Ectodermal cell (in vitro differentiated cells): ENCODE measurements around the gene LDLRAD3.

ENCODE experiments used
- H3K27ac ChIP-seq: 2 replicates; pipeline ENCODE4 v1.7.0; 2013; ENCODE audit warnings: mild to moderate bottlenecking, low read depth, low read length; ENCODE audit not compliant: insufficient read depth, poor library complexity, severe bottlenecking
- H3K27me3 ChIP-seq: 2 replicates; pipeline ENCODE4 v1.7.0; 2013; ENCODE audit warnings: mild to moderate bottlenecking, low read length; ENCODE audit not compliant: insufficient read depth, control insufficient read depth, poor library complexity, severe bottlenecking
- H3K36me3 ChIP-seq: one replicate; pipeline ENCODE4 v1.7.0; 2013; ENCODE audit warnings: low read length; ENCODE audit not compliant: control insufficient read depth, insufficient read depth
- H3K4me1 ChIP-seq: one replicate; pipeline ENCODE4 v1.7.0; 2013; ENCODE audit warnings: low read length; ENCODE audit not compliant: control insufficient read depth, insufficient read depth
- H3K4me3 ChIP-seq: 2 replicates; pipeline ENCODE4 v1.7.0; 2013; ENCODE audit warnings: low read depth, low read length, control low read depth; ENCODE audit not compliant: insufficient read depth
- H3K9me3 ChIP-seq: 2 replicates; pipeline ENCODE4 v1.7.0; 2013; ENCODE audit warnings: mild to moderate bottlenecking, low read length, moderate library complexity; ENCODE audit not compliant: control insufficient read depth
- WGBS, 2 experiments: methylation state at CpG; one replicate each; pipeline ENCODE4 v1.1.7; 2013; ENCODE audit warnings: missing lambda C conversion rate in 2 of 2; 5-methylcytosine and 5-hydroxymethylcytosine counted together

LDLRAD3 gene

GRCh38 chr11:36077886-36078685, 134.2 kb downstream of the LDLRAD3 start:
- Histone ChIP-seq H3K4me1 (peaks cover 7% of the 10 kb centered on the region), H3K4me3 (no peak overlapping the region), H3K36me3 (peaks cover 15% of the 10 kb centered on the region), H3K27ac (no peak overlapping the region), H3K9me3 (no peaks in the 10 kb centered on the region), H3K27me3 (no peaks in the 10 kb centered on the region)
- WGBS, 2 experiments = 94 to 95% methylated on average over 10 of the region's 10 CpGs

GRCh38 chr11:36078686-36079055, 134.8 kb downstream of the LDLRAD3 start:
- H3K27ac ChIP-seq = no peak overlapping the region
- H3K9me3 ChIP-seq = no peaks in the 10 kb centered on the region
- WGBS, 2 experiments = 95 to 96% methylated on average over 11 of the region's 11 CpGs
- H3K4me1 ChIP-seq = peaks cover 2% of the 10 kb centered on the region
- H3K27me3 ChIP-seq = no peaks in the 10 kb centered on the region
- no peak overlapping the region for H3K4me3 ChIP-seq
- H3K36me3 ChIP-seq = peaks cover 16% of the 10 kb centered on the region

GRCh38 chr11:36079878-36080675, 136.2 kb downstream of the LDLRAD3 start:
- H3K4me3 ChIP-seq = no peak overlapping the region
- 94 to 96% methylated on average over 7 of the region's 7 CpGs for WGBS, 2 experiments
- peaks cover 19% of the 10 kb centered on the region for H3K36me3 ChIP-seq
- no peaks in the 10 kb centered on the region for H3K27me3 ChIP-seq
- H3K4me1 ChIP-seq = no peaks in the 10 kb centered on the region
- no peaks in the 10 kb centered on the region for H3K9me3 ChIP-seq
- H3K27ac ChIP-seq = no peak overlapping the region

GRCh38 chr11:36081274-36081945, 137.5 kb downstream of the LDLRAD3 start:
- no peaks in the 10 kb centered on the region for H3K9me3 ChIP-seq
- 94 to 96% methylated on average over 11 of the region's 11 CpGs for WGBS, 2 experiments
- no peaks in the 10 kb centered on the region for H3K27me3 ChIP-seq
- peaks cover 19% of the 10 kb centered on the region for H3K36me3 ChIP-seq
- H3K27ac ChIP-seq = no peak overlapping the region
- H3K4me3 ChIP-seq = no peak overlapping the region
- no peaks in the 10 kb centered on the region for H3K4me1 ChIP-seq

GRCh38 chr11:36086366-36086765, 142.5 kb downstream of the LDLRAD3 start:
- 62 to 69% methylated on average over 6 of the region's 6 CpGs for WGBS, 2 experiments
- no peak overlapping the region for H3K27ac ChIP-seq
- no peaks in the 10 kb centered on the region for H3K9me3 ChIP-seq
- H3K4me3 ChIP-seq = no peak overlapping the region
- H3K4me1 ChIP-seq = no peaks in the 10 kb centered on the region
- no peaks in the 10 kb centered on the region for H3K27me3 ChIP-seq
- peaks cover 19% of the 10 kb centered on the region for H3K36me3 ChIP-seq

- Histone ChIP-seq H3K27ac (no peak overlapping the region), H3K4me3 (no peak overlapping the region), H3K36me3 (peaks cover 9% of the 10 kb centered on the region), H3K9me3 (no peaks in the 10 kb centered on the region), H3K27me3 (no peaks in the 10 kb centered on the region), H3K4me1 (no peaks in the 10 kb centered on the region)
- 87 to 90% methylated on average over 6 of the region's 6 CpGs for WGBS, 2 experiments
Observed at GRCh38 chr11:36088266-36088972, 144.6 kb downstream of the LDLRAD3 start.

GRCh38 chr11:36089920-36090319, 146.1 kb downstream of the LDLRAD3 start:
- Histone ChIP-seq H3K27ac (no peak overlapping the region), H3K4me3 (no peak overlapping the region), H3K36me3 (peaks cover 16% of the 10 kb centered on the region), H3K27me3 (no peaks in the 10 kb centered on the region), H3K4me1 (no peaks in the 10 kb centered on the region), H3K9me3 (no peaks in the 10 kb centered on the region)

- no peak overlapping the region for H3K27ac ChIP-seq
- H3K4me1 ChIP-seq = no peaks in the 10 kb centered on the region
- H3K27me3 ChIP-seq = no peaks in the 10 kb centered on the region
- no peaks in the 10 kb centered on the region for H3K9me3 ChIP-seq
- H3K4me3 ChIP-seq = no peak overlapping the region
- WGBS, 2 experiments = 90 to 92% methylated on average over 10 of the region's 10 CpGs
- peaks cover 16% of the 10 kb centered on the region for H3K36me3 ChIP-seq
Observed at GRCh38 chr11:36090356-36091109, 146.7 kb downstream of the LDLRAD3 start.

- Histone ChIP-seq H3K36me3 (peaks cover 16% of the 10 kb centered on the region), H3K9me3 (no peaks in the 10 kb centered on the region), H3K4me1 (no peaks in the 10 kb centered on the region), H3K27ac (peak overlapping the region; percentile 3), H3K4me3 (no peak overlapping the region), H3K27me3 (no peaks in the 10 kb centered on the region)
- WGBS, 2 experiments = 89 to 92% methylated on average over 6 to 7 of the region's 7 CpGs
Observed at GRCh38 chr11:36091256-36091811, 147.5 kb downstream of the LDLRAD3 start.
